SK-N-SH (cell line): ENCODE data around the gene ARAP1. TPM values are rescaled to one million over a fixed set of nuclear protein-coding genes. Genes with fewer than 3 reads are reported as not detected.

Source experiments
- CTCF ChIA-PET: fragments of 300-600, 350-600 bp; formaldehyde crosslinking; extraction: SDS; loops from one replicate; lab custom pipeline; 2021; lab: Yijun Ruan, JAX
- POLR2A ChIA-PET: fragments of 350-600 bp; sonication (Branson Sonifier 250); formaldehyde crosslinking; extraction: SDS; loops from one replicate; lab custom pipeline; 2020; ENCODE audit warnings: antibody characterized with exemption, inconsistent platforms; lab: Yijun Ruan, JAX
- DNase-seq: peaks from one replicate; pipeline ENCODE4 v3.0.0; 2012
- H2AFZ ChIP-seq: fragments of 200-600 bp; sonication (generic); 2 replicates; pipeline ENCODE4 v1.8.1; 2016; ENCODE audit warnings: antibody characterized with exemption, mild to moderate bottlenecking, low read depth
- H3F3A ChIP-seq: fragments of 200-600 bp; sonication (generic); replicated peaks from 2 replicates; pipeline ENCODE3; 2016; ENCODE audit warnings: antibody characterized with exemption, mild to moderate bottlenecking; ENCODE audit not compliant: insufficient read depth
- H3K27ac ChIP-seq, 2 experiments: fragments of 200-500 bp in 1 of 2; fragments of 200-600 bp in 1 of 2; sonication (Bioruptor generic) in 1 of 2; sonication (generic), shearing (Covaris generic) in 1 of 2; 2 replicates each; pipeline versions ENCODE4 v1.5.1 to v1.6.1; 2014 to 2016; ENCODE audit warnings: low read depth in 2 of 2, inconsistent platforms in 1 of 2, low read length in 1 of 2, mild to moderate bottlenecking in 1 of 2, mixed read lengths in 1 of 2
- H3K27me3 ChIP-seq: fragments of 200-600 bp; sonication (generic), shearing (Covaris generic); 2 replicates; pipeline ENCODE4 v1.6.1; 2016; ENCODE audit warnings: mixed run types; ENCODE audit not compliant: insufficient read depth
- H3K36me3 ChIP-seq, 2 experiments: fragments of 200-500 bp in 1 of 2; fragments of 200-600 bp in 1 of 2; sonication (Bioruptor generic) in 1 of 2; sonication (generic) in 1 of 2; replicated peaks in 1 of 2; 2 replicates each; pipeline versions ENCODE3 to v1.5.1; 2014 to 2016; ENCODE audit warnings: low read length in 1 of 2, mild to moderate bottlenecking in 1 of 2; ENCODE audit not compliant: insufficient read depth in 2 of 2, control insufficient read depth in 1 of 2
- H3K4me1 ChIP-seq, 2 experiments: fragments of 200-500 bp in 1 of 2; fragments of 200-600 bp in 1 of 2; sonication (Bioruptor generic) in 1 of 2; sonication (generic), shearing (Covaris generic) in 1 of 2; 2 replicates each; pipeline versions ENCODE4 v1.5.1 to v1.6.1; 2014 to 2016; ENCODE audit warnings: low read depth in 1 of 2, low read length in 1 of 2, mixed run types in 1 of 2; ENCODE audit not compliant: insufficient read depth in 2 of 2, control insufficient read depth in 1 of 2
- H3K4me2 ChIP-seq: fragments of 200-600 bp; sonication (generic), shearing (Covaris generic); 2 replicates; pipeline ENCODE4 v1.6.1; 2017; ENCODE audit warnings: mixed run types
- H3K4me3 ChIP-seq, 2 experiments: fragments of 200-500 bp in 1 of 2; fragments of 200-600 bp in 1 of 2; sonication (Bioruptor generic) in 1 of 2; sonication (generic), shearing (Covaris generic) in 1 of 2; 2 replicates each; pipeline versions ENCODE4 v1.5.1 to v1.8.1; 2014 to 2016; ENCODE audit warnings: low read depth in 2 of 2, inconsistent platforms in 1 of 2, low read length in 1 of 2, mild to moderate bottlenecking in 1 of 2, mixed read lengths in 1 of 2, moderate library complexity in 1 of 2
- H3K79me2 ChIP-seq: fragments of 200-600 bp; sonication (generic); 2 replicates; pipeline ENCODE4 v1.8.1; 2017; ENCODE audit warnings: mild to moderate bottlenecking; ENCODE audit not compliant: insufficient read depth
- H3K9ac ChIP-seq: fragments of 200-600 bp; sonication (generic); 2 replicates; pipeline ENCODE4 v1.6.1; 2017; ENCODE audit warnings: mixed run types
- H3K9me2 ChIP-seq: fragments of 200-600 bp; sonication (generic); 2 replicates; pipeline ENCODE4 v1.6.1; 2017; ENCODE audit warnings: mixed run types
- H3K9me3 ChIP-seq: fragments of 200-600 bp; sonication (generic); 2 replicates; pipeline ENCODE4 v1.6.1; 2017; ENCODE audit warnings: mixed run types, mild to moderate bottlenecking, moderate library complexity
- H4K20me1 ChIP-seq: fragments of 200-600 bp; sonication (generic); 2 replicates; pipeline ENCODE4 v1.6.1; 2017; ENCODE audit warnings: mild to moderate bottlenecking, mixed run types; ENCODE audit not compliant: insufficient read depth
- JUND ChIP-seq: IDR thresholded peaks from 2 replicates; pipeline ENCODE4 v1.4.0; 2012
- MAX ChIP-seq: IDR thresholded peaks from 2 replicates; pipeline ENCODE4 v1.4.0; 2012; ENCODE audit warnings: low read depth
- MEF2A ChIP-seq: IDR thresholded peaks from 2 replicates; pipeline ENCODE4 v1.4.0; 2012; ENCODE audit warnings: low read depth, borderline replicate concordance
- MXI1 ChIP-seq: IDR thresholded peaks from 2 replicates; pipeline ENCODE4 v1.6.1; 2012; ENCODE audit warnings: mild to moderate bottlenecking, low read depth, low read length, improper control_type of control experiment
- NFIC ChIP-seq: IDR thresholded peaks from 2 replicates; pipeline ENCODE4 v1.4.0; 2012; ENCODE audit warnings: borderline replicate concordance
- NRF1 ChIP-seq: IDR thresholded peaks from 2 replicates; pipeline ENCODE4 v1.6.1; 2012; ENCODE audit warnings: low read depth, mild to moderate bottlenecking, low read length
- RAD21 ChIP-seq: IDR thresholded peaks from 2 replicates; pipeline ENCODE4 v1.6.1; 2012; ENCODE audit warnings: mild to moderate bottlenecking, low read length
- REST ChIP-seq: IDR thresholded peaks from 2 replicates; pipeline ENCODE4 v1.6.1; 2012; ENCODE audit warnings: mild to moderate bottlenecking, low read depth, low read length, moderate library complexity
- RXRA ChIP-seq: IDR thresholded peaks from 2 replicates; pipeline ENCODE4 v1.4.0; 2012; ENCODE audit warnings: low read depth, mild to moderate bottlenecking, borderline replicate concordance
- SIN3A ChIP-seq: IDR thresholded peaks from 2 replicates; pipeline ENCODE4 v1.6.1; 2012; ENCODE audit warnings: low read depth, mild to moderate bottlenecking, low read length, moderate library complexity, borderline replicate concordance
- USF1 ChIP-seq: IDR thresholded peaks from 2 replicates; pipeline ENCODE4 v1.4.0; 2012; ENCODE audit warnings: low read depth, borderline replicate concordance
- ZBTB33 ChIP-seq: IDR thresholded peaks from 2 replicates; pipeline ENCODE4 v1.4.0; 2012; ENCODE audit warnings: low read depth, borderline replicate concordance
- WGBS: methylation state at CpG from one replicate; pipeline ENCODE4 v1.1.6; 2017; ENCODE audit warnings: low lambda C conversion rate; 5-methylcytosine and 5-hydroxymethylcytosine counted together
- polyA plus RNA-seq, 3 experiments: library from polyadenylated mRNA; depleted of rRNA; stranded (reverse); fragments of >200 nt; gene quantifications; 2 replicates each; pipeline ENCODE4 v1.2.3, GENCODE V29; 2012

ARAP1 gene
- polyA plus RNA-seq, 1 of the 3 experiments (the other 2 are of a cell fraction) = 56.6 TPM

- 52% methylated on average over 5 of the region's 11 CpGs for WGBS
- TF ChIP-seq RAD21 (no peak), MEF2A (no peak), JUND (no peak), REST (no peak), RXRA (no peak), SIN3A (no peak), ZBTB33 (no peak), NFIC (no peak), MAX (no peak), MXI1 (no peak), USF1 (no peak), NRF1 (no peak)
- H3K9me2 ChIP-seq = no peaks in the 10 kb centered on the region
- no peak overlapping the region for H3K4me3 ChIP-seq
- peaks cover 0 to 12% of the 10 kb centered on the region in 2 experiments; a peak in 1 of 4 replicates for H3K4me1 ChIP-seq
- no peaks in the 10 kb centered on the region for H4K20me1 ChIP-seq
- POLR2A ChIA-PET = no interaction called here
- peaks cover 7 to 44% of the 10 kb centered on the region in 2 experiments for H3K36me3 ChIP-seq
- H3K9ac ChIP-seq = no peak overlapping the region
- no peak overlapping the region for H3K4me2 ChIP-seq
- H3K79me2 ChIP-seq = no peaks in the 10 kb centered on the region
- DNase-seq = no peak
- H3F3A ChIP-seq = no peaks in the 10 kb centered on the region
- no peaks in the 10 kb centered on the region for H3K9me3 ChIP-seq
- H3K27me3 ChIP-seq = no peaks in the 10 kb centered on the region
- no peak overlapping the region for H2AFZ ChIP-seq
- CTCF ChIA-PET = interaction anchor here (0.8 to 2.9 kb wide), 8 partner anchors 17 to 60 kb away, joined by 3 to 15 read pairs (median 3); no protein-coding TSS in a partner anchor
- H3K27ac ChIP-seq = peak overlapping the region in 1 of 2 experiments; percentile 44; a peak in 1 of 4 replicates
Observed at GRCh38 chr11:72703267-72704008, 48.8 kb downstream of the ARAP1 start.
